ENCODE results near the gene HRAS.

- TF ChIP-seq CTCF (conservative IDR thresholded peaks at IDR 0.05 in 1 of 2, IDR thresholded peaks at IDR 0.05 in 1 of 2; ENCODE audit: extremely low read depth in 1 of 2, insufficient read depth in 1 of 2, low read depth in 1 of 2, low read length in 2 of 2) (no peak), EZH2 (IDR thresholded peaks at IDR 0.05; ENCODE audit: borderline replicate concordance, low read length) (no peak)
Measured at GRCh38 chr11:491358-491757, 44.0 kb downstream of the HRAS start.

Data from mammary epithelial cell (primary cell).